Adrenal gland (tissue), 5 donors: ENCODE results near the gene CLEC4M.

Experiments
- CTCF ChIP-seq, 6 experiments: fragments of 450-650 bp in 4 of 6; fragments of 200-600 bp in 2 of 6; sonication (generic) in 1 of 6; IDR thresholded peaks; 1 replicate in 5 of 6; 2 replicates in 1 of 6; pipeline versions ENCODE4 v1.5.1 to v1.8.0; 2016 to 2021; ENCODE audit warnings: antibody characterized with exemption in 6 of 6, mild to moderate bottlenecking in 2 of 6, moderate library complexity in 1 of 6
- POLR2A ChIP-seq, 2 donors: fragments of 450-650 bp; IDR thresholded peaks; one replicate each; pipeline ENCODE4 v1.6.1; 2017; ENCODE audit warnings: antibody characterized with exemption in 2 of 2, mild to moderate bottlenecking in 2 of 2, moderate library complexity in 1 of 2
- donor health status: DM: no; HTN: no; CAD: no.

- no peak for TF ChIP-seq CTCF (IDR thresholded peaks at IDR 0.05)
- no peak for TF ChIP-seq POLR2A (IDR thresholded peaks at IDR 0.05)
These were observed 33.8 kb upstream of the CLEC4M start for GRCh38 chr19:7729211-7729610.
